Mucosa of descending colon (tissue), 3 donors: ENCODE measurements around the gene JDP2. TPM values are rescaled to one million over a fixed set of nuclear protein-coding genes. Genes with fewer than 3 reads are reported as not detected.

Experiments used
- ATAC-seq: fragments of 200-7000 bp; cut with Tn5 transposase; one replicate; pipeline ENCODE4 v1.9.1; 2020; ENCODE audit warnings: mild to moderate bottlenecking, moderate library complexity
- DNase-seq, 3 donors: peaks; one replicate each; pipeline ENCODE4 v3.0.0-alpha.2; 2020
- H3K36me3 ChIP-seq: fragments of 200-600 bp; one replicate; pipeline ENCODE4 v1.8.0; 2021; ENCODE audit warnings: low read depth, mild to moderate bottlenecking
- H3K4me1 ChIP-seq: fragments of 200-600 bp; one replicate; pipeline ENCODE4 v1.8.0; 2021; ENCODE audit warnings: low read depth, mild to moderate bottlenecking
- H3K4me3 ChIP-seq: fragments of 200-600 bp; one replicate; pipeline ENCODE4 v1.8.0; 2021; ENCODE audit warnings: mild to moderate bottlenecking
- H3K9me3 ChIP-seq: fragments of 200-600 bp; one replicate; pipeline ENCODE4 v1.8.0; 2021; ENCODE audit warnings: mild to moderate bottlenecking
- CTCF ChIP-seq: fragments of 200-600 bp; IDR thresholded peaks from one replicate; pipeline ENCODE4 v1.8.0; 2022; ENCODE audit warnings: antibody characterized with exemption, mild to moderate bottlenecking
- intact Hi-C, 2 donors: fragments of 100-400 bp; cut with DNase I in 1 of 2; cut with micrococcal nuclease in 1 of 2; formaldehyde crosslinking; loops; one replicate each; pipeline versions ENCODE4 v1.11.0 to v1.11.1; 2022; cut with DNase I, micrococcal nuclease
- total RNA-seq, 3 donors: library from RNA; stranded (reverse); fragmentation: NEBNext Ultra II Directional in 2 of 3; extraction: Animal tissue kit (Norgen Biotek cat#: 25700) in 2 of 3; gene quantifications; one replicate each; pipeline versions ENCODE4 v1.2.1 to v1.2.4, GENCODE V29; 2021 to 2023
- donor health status: DM: no; HTN: no; CAD: no; lungs with moderate emphysema.
- donor health status: DM: no; HTN: no; CAD: no.
- donor health status: DM: no; HTN: yes; CAD: no.

JDP2 gene
- total RNA-seq, 3 donors from 2014 or later: 17.7 to 48.0 (median 29.0) TPM

GRCh38 chr14:75522983-75523318 lies 95.1 kb downstream of the JDP2 start:
- Histone ChIP-seq H3K36me3 (no peaks in the 10 kb centered on the region), H3K4me3 (no peak overlapping the region), H3K4me1 (peaks cover 10% of the 10 kb centered on the region), H3K9me3 (no peaks in the 10 kb centered on the region)
- DNase-seq (no peak), ATAC-seq (no peak)
- intact Hi-C loops: no loop called here
- TF ChIP-seq CTCF: no peak

Other genes with a start within 250 kb of the JDP2 start
- 100 to 1,000 TPM; 163 to 292 (median 243) TPM for gene FOS, start 149.2 kb upstream of the JDP2 start, total RNA-seq
- gene BATF, start 94.4 kb downstream of the JDP2 start, total RNA-seq: 1 to 10 TPM; 1.7 to 3.0 (median 2.3) TPM
- gene FLVCR2, start 150.6 kb downstream of the JDP2 start, total RNA-seq: 10 to 100 TPM; 19.2 to 37.5 (median 35.3) TPM
- 10 to 100 TPM; 13.5 to 23.9 (median 23.7) TPM for gene ERG28, start 232.9 kb downstream of the JDP2 start, total RNA-seq
- gene TTLL5, start 233.2 kb downstream of the JDP2 start, total RNA-seq: 10 to 100 TPM; 30.8 to 51.0 (median 32.8) TPM